Neural progenitor cell (in vitro differentiated cells): ENCODE results near the gene SSBP4.

Source experiments
- CTCF ChIP-seq: fragments of 200-600 bp; sonication (generic); IDR thresholded peaks from 2 replicates; pipeline ENCODE4 v1.5.1; 2017; ENCODE audit warnings: antibody characterized with exemption, mild to moderate bottlenecking
- EZH2 ChIP-seq: fragments of 200-600 bp; sonication (generic); IDR thresholded peaks from 2 replicates; pipeline ENCODE4 v1.6.1; 2017; ENCODE audit warnings: antibody characterized with exemption, mild to moderate bottlenecking, moderate library complexity

GRCh38 chr19:18421371-18421959 is 2.3 kb downstream of the SSBP4 start:
- TF ChIP-seq CTCF (no peak), EZH2 (no peak)
